GM19043 (cell line): ENCODE results near the gene MAGOHB.
"Not testable (repeated sequence)": the region's sequence is repeated elsewhere in the genome, so short reads cannot be mapped to it uniquely, and the experiment has no call there.

Source experiments
- ATAC-seq: cut with Tn5 transposase; IDR thresholded peaks from one replicate; pipeline ENCODE4 v1.9.1; 2021; ENCODE audit warnings: low read depth; ENCODE audit not compliant: unreplicated experiment

The MAGOHB gene

GRCh38 chr12:10614056-10614370, 604 bp upstream of the MAGOHB start:
- no peak for ATAC-seq

- ATAC-seq, result peak; percentile 12
Observed at GRCh38 chr12:10612984-10613348, 443 bp downstream of the MAGOHB start.

- no peak for ATAC-seq
Observed at GRCh38 chr12:10612110-10612509, 1.3 kb downstream of the MAGOHB start.

- not testable (repeated sequence) for ATAC-seq
Observed at GRCh38 chr12:10611258-10611657, 2.2 kb downstream of the MAGOHB start.

GRCh38 chr12:10610188-10610587, 3.2 kb downstream of the MAGOHB start:
- no peak for ATAC-seq

- ATAC-seq, result no peak
Observed at GRCh38 chr12:10607885-10608458, 5.4 kb downstream of the MAGOHB start.

GRCh38 chr12:10601860-10602259, 11.5 kb downstream of the MAGOHB start:
- no peak for ATAC-seq

GRCh38 chr12:10600988-10601387, 12.4 kb downstream of the MAGOHB start:
- no peak for ATAC-seq

GRCh38 chr12:10595881-10596280, 17.5 kb downstream of the MAGOHB start:
- ATAC-seq, result no peak

GRCh38 chr12:10590966-10591365, 22.4 kb downstream of the MAGOHB start:
- ATAC-seq, result no peak

- ATAC-seq, result no peak
Observed at GRCh38 chr12:10584415-10584814, 29.0 kb downstream of the MAGOHB start.

- ATAC-seq, result no peak
Observed at GRCh38 chr12:10582704-10583103, 30.7 kb downstream of the MAGOHB start.

- ATAC-seq, result not testable (repeated sequence)
Observed at GRCh38 chr12:10582133-10582532, 31.3 kb downstream of the MAGOHB start.

GRCh38 chr12:10574307-10574706, 39.1 kb downstream of the MAGOHB start:
- ATAC-seq, result no peak

- ATAC-seq, result not testable (repeated sequence)
Observed at GRCh38 chr12:10572021-10572490, 41.4 kb downstream of the MAGOHB start.

- ATAC-seq, result no peak
Observed at GRCh38 chr12:10571141-10571540, 42.3 kb downstream of the MAGOHB start.

- no peak for ATAC-seq
Observed at GRCh38 chr12:10567813-10568212, 45.6 kb downstream of the MAGOHB start.

GRCh38 chr12:10563966-10564365, 49.4 kb downstream of the MAGOHB start:
- no peak for ATAC-seq

- no peak for ATAC-seq
Observed at GRCh38 chr12:10563002-10563401, 50.4 kb downstream of the MAGOHB start.

- no peak for ATAC-seq
Observed at GRCh38 chr12:10562306-10562933, 51.0 kb downstream of the MAGOHB start.

GRCh38 chr12:10559244-10559643, 54.2 kb downstream of the MAGOHB start:
- ATAC-seq, result no peak

- no peak for ATAC-seq
Observed at GRCh38 chr12:10558789-10559188, 54.6 kb downstream of the MAGOHB start.

- no peak for ATAC-seq
Observed at GRCh38 chr12:10558301-10558700, 55.1 kb downstream of the MAGOHB start.
